CD4-positive, alpha-beta T cell treated with Interleukin-4 for 1 hour (primary cell): Measurements from ENCODE around the gene RPL18A.

ENCODE experiments used
- DNase-seq, 2 donors: peaks; one replicate each; pipeline ENCODE4 v3.0.0-alpha.2; 2020 to 2022

RPL18A gene

GRCh38 chr19:17841810-17842662 lies 17.7 kb upstream of the RPL18A start:
- DNase-seq, result peak; percentile 51 to 55

- DNase-seq, result no peak
Observed at GRCh38 chr19:17842663-17843291, 16.9 kb upstream of the RPL18A start.

GRCh38 chr19:17843292-17843827 lies 16.4 kb upstream of the RPL18A start:
- no peak for DNase-seq

GRCh38 chr19:17843908-17844490 lies 15.7 kb upstream of the RPL18A start:
- DNase-seq, result no peak

GRCh38 chr19:17846146-17846545 lies 13.6 kb upstream of the RPL18A start:
- peak; percentile 48 to 74 for DNase-seq

- peak; percentile 88 to 89 for DNase-seq
Observed at GRCh38 chr19:17847538-17848366, 12.0 kb upstream of the RPL18A start, which contains the start of gene JAK3. TSS of gene JAK3 (minus strand) at chr19:17847982. CDS start at chr19:17844417, 3,565 bp downstream.

- no peak for DNase-seq
Observed at GRCh38 chr19:17848595-17849292, 11.0 kb upstream of the RPL18A start.

GRCh38 chr19:17854061-17854460 lies 5.6 kb upstream of the RPL18A start:
- DNase-seq, result no peak

GRCh38 chr19:17855280-17856152 lies 4.2 kb upstream of the RPL18A start:
- peak; percentile 87 to 89 for DNase-seq

GRCh38 chr19:17860331-17860992 lies 752 bp downstream of the RPL18A start:
- DNase-seq, result no peak

- DNase-seq, result no peak
Observed at GRCh38 chr19:17860993-17861360, 1.3 kb downstream of the RPL18A start.

GRCh38 chr19:17861542-17862402 lies 2.1 kb downstream of the RPL18A start:
- DNase-seq, result no peak

- DNase-seq, result peak in 1 of 2 donors; percentile 45
Observed at GRCh38 chr19:17862711-17863519, 3.2 kb downstream of the RPL18A start.

- no peak for DNase-seq
Observed at GRCh38 chr19:17863520-17864182, 3.9 kb downstream of the RPL18A start.

- no peak for DNase-seq
Observed at GRCh38 chr19:17865364-17866311, 5.9 kb downstream of the RPL18A start.

GRCh38 chr19:17866312-17866963 lies 6.7 kb downstream of the RPL18A start:
- no peak for DNase-seq
